ENCODE measurements around the gene KCNMA1. TPM values are rescaled to one million over a fixed set of nuclear protein-coding genes. Genes with fewer than 3 reads are reported as not detected.
A peak's percentile ranks its signal among the peaks of the same experiment; 100 is the strongest.

KCNMA1 gene
- total RNA-seq, 1 donor from 2014 or later, result 95.5 TPM

GRCh38 chr10:77387247-77387646 is 250.4 kb downstream of the KCNMA1 start:
- H3K36me3 Mint-ChIP-seq (ENCODE audit: unreplicated experiment), result peaks cover 4% of the 10 kb centered on the region
- peak overlapping the region; percentile 83 for H3K27ac Mint-ChIP-seq (ENCODE audit: unreplicated experiment)
- peaks cover 61% of the 10 kb centered on the region for H3K4me1 Mint-ChIP-seq (ENCODE audit: unreplicated experiment)
- peak overlapping the region; percentile 4 for H3K4me3 Mint-ChIP-seq (ENCODE audit: unreplicated experiment)
- no peak for TF ChIP-seq CTCF (IDR thresholded peaks at IDR 0.05)
- no peaks in the 10 kb centered on the region for H3K9me3 Mint-ChIP-seq (ENCODE audit: unreplicated experiment)
- H3K27me3 Mint-ChIP-seq (ENCODE audit: unreplicated experiment), result no peaks in the 10 kb centered on the region
- DNase-seq (ENCODE audit: extremely low spot score, unreplicated experiment), result no peak

GRCh38 chr10:77386838-77387237 is 250.8 kb downstream of the KCNMA1 start:
- DNase-seq (ENCODE audit: extremely low spot score, unreplicated experiment), result no peak
- Mint-ChIP-seq H3K9me3 (ENCODE audit: unreplicated experiment) (no peaks in the 10 kb centered on the region), H3K36me3 (ENCODE audit: unreplicated experiment) (peaks cover 4% of the 10 kb centered on the region), H3K27ac (ENCODE audit: unreplicated experiment) (peak overlapping the region; percentile 83), H3K27me3 (ENCODE audit: unreplicated experiment) (no peaks in the 10 kb centered on the region), H3K4me3 (ENCODE audit: unreplicated experiment) (peak overlapping the region; percentile 4), H3K4me1 (ENCODE audit: unreplicated experiment) (peaks cover 60% of the 10 kb centered on the region)
- TF ChIP-seq CTCF (IDR thresholded peaks at IDR 0.05), result no peak

GRCh38 chr10:77386365-77386764 is 251.2 kb downstream of the KCNMA1 start:
- DNase-seq (ENCODE audit: extremely low spot score, unreplicated experiment), result no peak
- no peak overlapping the region for H3K4me3 Mint-ChIP-seq (ENCODE audit: unreplicated experiment)
- no peaks in the 10 kb centered on the region for H3K27me3 Mint-ChIP-seq (ENCODE audit: unreplicated experiment)
- H3K36me3 Mint-ChIP-seq (ENCODE audit: unreplicated experiment), result peaks cover 4% of the 10 kb centered on the region
- H3K27ac Mint-ChIP-seq (ENCODE audit: unreplicated experiment), result peak overlapping the region; percentile 83
- no peaks in the 10 kb centered on the region for H3K9me3 Mint-ChIP-seq (ENCODE audit: unreplicated experiment)
- peaks cover 55% of the 10 kb centered on the region for H3K4me1 Mint-ChIP-seq (ENCODE audit: unreplicated experiment)
- no peak for TF ChIP-seq CTCF (IDR thresholded peaks at IDR 0.05)

DNA sequence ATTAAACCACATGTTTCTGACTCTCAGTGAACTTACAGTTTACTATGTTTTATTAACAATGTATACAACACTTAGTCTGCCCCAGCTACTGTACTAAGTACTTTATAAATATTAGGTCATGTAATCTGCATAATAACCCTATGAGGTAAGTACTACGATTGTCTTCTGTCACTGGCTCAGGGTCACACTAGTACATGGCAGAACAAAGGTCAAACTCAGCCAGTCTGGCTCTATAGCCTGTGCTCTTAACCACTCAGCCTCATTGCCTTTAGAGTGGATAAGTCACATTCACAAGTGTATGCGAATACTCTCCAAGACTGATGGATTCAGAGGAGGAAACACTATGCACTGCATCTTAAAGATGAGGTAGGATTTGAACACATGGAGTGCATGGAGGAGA is 252.3 kb downstream of the KCNMA1 start:
- no peak for TF ChIP-seq CTCF (IDR thresholded peaks at IDR 0.05)
- H3K4me1 Mint-ChIP-seq (ENCODE audit: unreplicated experiment), result peaks cover 44% of the 10 kb centered on the region
- no peaks in the 10 kb centered on the region for H3K27me3 Mint-ChIP-seq (ENCODE audit: unreplicated experiment)
- peaks cover 4% of the 10 kb centered on the region for H3K36me3 Mint-ChIP-seq (ENCODE audit: unreplicated experiment)
- no peaks in the 10 kb centered on the region for H3K9me3 Mint-ChIP-seq (ENCODE audit: unreplicated experiment)
- no peak for DNase-seq (ENCODE audit: extremely low spot score, unreplicated experiment)
- H3K27ac Mint-ChIP-seq (ENCODE audit: unreplicated experiment), result no peak overlapping the region
- H3K4me3 Mint-ChIP-seq (ENCODE audit: unreplicated experiment), result no peak overlapping the region

DNA sequence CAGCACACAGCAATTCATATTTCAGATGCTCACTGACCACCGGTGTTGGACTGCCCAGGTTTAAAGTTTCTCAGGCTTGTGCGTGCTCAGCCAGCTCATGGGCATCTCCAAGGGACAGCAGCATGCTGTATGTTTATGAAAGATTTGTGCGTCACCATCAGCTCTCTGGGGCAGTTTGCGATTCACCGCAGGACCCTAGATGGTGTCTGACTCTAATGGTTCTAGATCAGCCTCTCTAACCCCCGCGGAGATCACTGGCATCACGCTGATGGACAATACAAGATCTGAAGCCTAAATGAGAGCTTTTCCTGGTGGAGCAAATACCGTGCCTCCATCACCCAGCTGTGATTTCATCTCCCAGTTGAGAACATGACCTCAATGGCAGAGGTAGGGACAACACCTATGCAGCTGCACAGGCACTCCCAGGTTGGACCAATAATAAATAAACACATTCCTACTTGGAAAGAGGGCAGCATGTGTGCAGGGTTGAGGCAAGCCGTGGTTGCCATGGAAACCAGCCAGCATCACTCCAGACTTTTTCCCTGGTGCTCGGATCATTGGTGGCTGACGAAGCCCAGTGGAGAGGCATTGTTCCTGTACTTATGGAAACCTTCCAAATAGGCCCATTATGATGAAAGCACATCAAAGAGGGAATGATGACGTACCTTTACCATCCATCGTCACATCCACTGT is 253.6 kb downstream of the KCNMA1 start:
- no peaks in the 10 kb centered on the region for H3K27me3 Mint-ChIP-seq (ENCODE audit: unreplicated experiment)
- no peak overlapping the region for H3K4me3 Mint-ChIP-seq (ENCODE audit: unreplicated experiment)
- H3K36me3 Mint-ChIP-seq (ENCODE audit: unreplicated experiment), result peaks cover 2% of the 10 kb centered on the region
- peaks cover 39% of the 10 kb centered on the region for H3K4me1 Mint-ChIP-seq (ENCODE audit: unreplicated experiment)
- no peak overlapping the region for H3K27ac Mint-ChIP-seq (ENCODE audit: unreplicated experiment)
- no peaks in the 10 kb centered on the region for H3K9me3 Mint-ChIP-seq (ENCODE audit: unreplicated experiment)
- no peak for TF ChIP-seq CTCF (IDR thresholded peaks at IDR 0.05)
- DNase-seq (ENCODE audit: extremely low spot score, unreplicated experiment), result no peak

Measured in osteocyte (in vitro differentiated cells).